ENCODE measurements around the gene TECTB.
A peak's percentile ranks its signal among the peaks of the same experiment; 100 is the strongest.
"Not testable (repeated sequence)": the region's sequence is repeated elsewhere in the genome, so short reads cannot be mapped to it uniquely, and the experiment has no call there.

TECTB gene

DNA sequence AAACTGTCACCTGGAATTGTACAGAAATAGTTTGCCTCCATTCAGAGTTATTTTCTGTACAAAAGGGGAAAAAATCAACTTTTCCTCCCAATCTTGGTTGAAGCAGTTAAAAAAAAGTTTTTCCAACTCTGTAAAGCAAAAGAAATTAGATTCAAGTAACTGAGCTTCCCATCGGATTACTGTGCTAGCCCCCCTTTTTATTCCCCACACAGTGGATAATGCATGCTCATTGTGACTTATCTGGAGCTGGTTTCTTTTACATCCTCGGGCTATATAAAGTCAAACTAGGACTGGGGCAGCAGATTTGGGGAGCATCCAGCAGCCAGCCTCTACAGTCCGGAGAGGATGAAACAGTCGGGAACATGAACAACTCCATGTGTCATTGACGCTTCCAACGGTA is at the start of gene TECTB:
TECTB (plus strand) TSS at position 301 of the 400 bp plus-strand sequence. CDS start 335 bp downstream, outside the sequence.
- DNase-seq (ENCODE audit: low spot score): no peak

DNA sequence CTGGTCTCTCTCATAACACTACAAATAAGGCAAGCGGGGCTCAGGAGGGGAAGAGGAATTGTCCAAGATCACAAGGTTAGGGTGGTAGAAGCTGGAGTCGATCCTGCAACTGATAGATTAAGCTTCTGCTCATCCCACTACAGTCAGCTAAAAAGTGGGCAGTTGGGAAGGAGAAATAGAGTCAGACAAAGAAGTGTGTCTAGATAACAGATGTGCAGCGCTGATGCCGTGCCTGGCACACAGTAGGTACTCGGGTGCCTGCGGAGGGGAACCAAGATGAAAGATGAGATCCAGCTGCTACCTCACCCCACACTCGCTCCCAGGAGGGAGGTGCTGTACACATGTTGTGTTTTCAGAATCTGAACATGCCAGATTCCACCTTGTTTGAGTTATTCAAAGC is 48.1 kb upstream of the TECTB start:
- no peak for DNase-seq (ENCODE audit: low spot score)

DNA sequence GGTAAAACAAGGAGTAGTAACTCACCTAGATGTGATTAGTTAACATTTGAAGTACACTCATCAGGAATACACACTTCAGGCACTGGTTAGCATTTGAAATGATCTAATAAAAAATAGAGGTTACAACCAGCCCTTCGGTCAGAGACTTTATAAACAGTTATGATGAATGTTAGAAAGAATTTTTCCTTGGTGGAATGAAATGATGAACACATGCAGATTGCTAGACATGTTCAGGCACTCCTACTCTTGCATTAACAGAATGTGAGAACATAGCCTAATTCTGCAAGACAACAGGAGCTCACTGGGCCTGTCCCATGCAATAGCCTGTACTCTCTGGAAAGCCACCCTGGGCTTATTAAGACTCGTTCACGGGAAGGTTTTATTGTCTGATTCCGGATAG is 47.3 kb upstream of the TECTB start:
- no peak for DNase-seq (ENCODE audit: low spot score)

DNA sequence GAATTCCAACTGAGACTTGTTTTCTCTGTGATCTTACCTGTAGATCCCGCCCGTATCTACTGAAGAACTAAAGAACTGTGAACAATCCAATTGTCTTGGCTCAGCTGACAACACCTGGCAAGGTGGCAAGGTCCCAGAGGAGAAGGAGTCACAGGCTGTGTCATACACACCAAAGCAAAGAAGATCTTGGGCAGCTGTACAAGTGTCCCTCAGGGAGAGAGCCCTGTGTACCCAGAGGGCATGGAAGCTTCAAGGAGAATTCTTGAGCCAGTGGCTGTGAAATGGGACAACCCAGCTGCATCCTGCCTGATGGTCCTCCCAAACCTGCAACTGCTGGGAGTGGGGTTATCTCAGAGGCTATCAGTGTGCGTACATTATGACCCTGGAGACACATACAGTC is 46.7 kb upstream of the TECTB start:
- no peak for DNase-seq (ENCODE audit: low spot score)

DNA sequence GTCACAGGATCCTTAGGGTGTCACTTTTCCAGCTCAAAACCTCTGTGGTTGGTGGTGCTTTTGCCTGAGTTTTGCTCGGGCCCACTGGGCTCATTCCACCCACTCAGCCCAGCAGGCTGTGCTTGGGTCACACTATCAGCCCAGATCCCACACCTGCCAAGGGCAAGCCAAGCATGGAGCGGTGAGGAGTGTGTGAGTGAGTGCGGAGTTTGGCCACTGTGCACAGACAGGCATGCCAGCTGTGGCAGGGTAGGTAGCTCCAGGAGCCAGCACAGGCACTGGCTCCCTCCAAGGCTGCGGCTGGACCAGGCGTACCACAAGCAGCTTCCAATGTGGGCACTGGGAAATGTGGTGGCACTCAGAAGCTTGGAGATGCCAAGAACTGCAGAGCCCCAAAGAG is 43.9 kb upstream of the TECTB start:
- no peak for DNase-seq (ENCODE audit: low spot score)

DNA sequence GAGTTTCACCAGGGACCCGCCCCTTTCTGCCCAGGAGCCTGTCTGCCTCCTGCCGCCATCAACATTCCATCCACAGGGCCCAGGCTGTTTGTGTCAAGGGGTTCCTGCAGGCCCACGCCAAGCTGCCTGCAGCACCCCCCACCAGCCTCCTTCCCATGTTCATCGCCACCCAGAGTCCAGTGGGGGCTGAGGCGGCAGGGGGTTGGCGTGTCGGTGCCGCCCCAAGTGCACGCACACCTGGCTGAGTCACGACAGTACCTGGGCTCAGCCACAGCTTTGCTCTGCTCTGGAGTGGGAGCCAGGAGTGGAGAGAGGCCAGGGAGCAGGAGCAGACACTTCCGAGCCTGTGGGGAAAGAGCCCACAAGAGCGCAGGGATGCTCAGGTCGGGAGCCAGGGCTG is 42.8 kb upstream of the TECTB start:
- no peak for DNase-seq (ENCODE audit: low spot score)

DNA sequence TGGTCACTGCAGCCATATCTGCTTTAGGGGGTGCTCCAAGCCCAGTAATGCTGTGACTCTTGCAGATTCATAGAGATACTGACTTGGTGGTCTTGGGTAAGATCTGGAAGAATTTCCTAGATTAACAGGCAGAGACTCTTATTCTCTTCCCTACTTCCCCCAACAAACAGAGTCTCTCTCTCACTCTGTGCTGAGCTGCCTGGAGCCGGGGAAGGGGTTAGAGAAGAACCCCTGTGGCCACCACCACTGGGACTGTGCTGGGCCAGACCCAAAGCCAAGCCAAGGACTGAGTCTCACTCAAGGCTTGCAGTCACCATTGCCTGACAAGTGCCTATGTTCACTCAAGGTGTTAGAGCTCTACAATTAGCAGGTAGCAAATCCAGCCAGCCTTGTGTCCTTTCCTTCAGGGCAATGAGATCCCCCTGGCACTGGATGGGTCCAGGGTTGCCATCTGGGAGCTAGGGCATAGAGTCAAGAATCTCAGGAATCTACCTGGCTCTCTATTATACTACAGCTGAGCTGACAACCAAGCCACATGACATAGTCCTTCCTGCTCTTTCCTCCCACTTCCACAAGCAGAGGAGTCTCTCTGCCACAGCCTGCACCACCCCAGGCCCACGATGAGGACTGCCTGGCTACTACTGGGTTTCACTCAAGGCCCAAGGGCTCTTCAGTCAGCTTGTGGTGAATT is 41.4 kb upstream of the TECTB start:
- DNase-seq (ENCODE audit: low spot score): no peak

DNA sequence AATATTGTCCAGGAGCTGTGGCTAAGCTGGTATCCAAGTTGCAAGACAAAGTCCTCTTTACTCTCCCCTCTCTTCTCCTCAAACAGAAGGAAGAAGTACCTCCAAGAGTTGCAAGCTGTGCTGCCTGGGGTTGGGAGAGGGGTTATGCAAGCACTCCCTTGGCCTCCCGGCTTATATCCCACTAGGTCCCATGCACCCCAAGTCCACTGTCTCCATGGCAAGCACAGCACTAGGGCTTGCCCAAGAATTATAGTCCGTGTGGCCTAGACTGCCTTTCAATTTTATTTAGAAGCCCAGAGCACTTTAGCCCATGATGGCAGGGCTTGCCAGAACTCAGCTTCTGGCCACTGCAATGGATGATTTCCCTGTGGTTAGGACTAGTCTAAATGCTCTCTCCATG is 40.4 kb upstream of the TECTB start:
- no peak for DNase-seq (ENCODE audit: low spot score)

DNA sequence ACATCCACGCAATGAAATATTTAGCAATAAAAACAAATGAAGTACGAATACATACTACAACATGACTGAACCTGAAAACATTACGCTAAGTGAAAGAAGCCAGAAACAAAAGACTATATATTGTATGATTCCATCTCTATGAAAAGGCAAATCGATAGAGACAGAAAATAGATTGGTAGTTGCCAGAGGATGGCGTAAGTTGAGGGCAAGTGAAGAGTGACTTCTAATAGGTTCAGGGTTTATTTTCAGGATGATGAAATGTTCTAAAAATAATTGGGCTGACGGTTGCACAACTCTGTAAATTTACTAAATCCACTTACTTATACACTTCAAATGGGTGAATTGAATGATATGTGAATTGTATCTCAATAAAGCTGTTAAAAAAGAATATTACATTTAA is 39.5 kb upstream of the TECTB start:
- DNase-seq (ENCODE audit: low spot score): no peak

DNA sequence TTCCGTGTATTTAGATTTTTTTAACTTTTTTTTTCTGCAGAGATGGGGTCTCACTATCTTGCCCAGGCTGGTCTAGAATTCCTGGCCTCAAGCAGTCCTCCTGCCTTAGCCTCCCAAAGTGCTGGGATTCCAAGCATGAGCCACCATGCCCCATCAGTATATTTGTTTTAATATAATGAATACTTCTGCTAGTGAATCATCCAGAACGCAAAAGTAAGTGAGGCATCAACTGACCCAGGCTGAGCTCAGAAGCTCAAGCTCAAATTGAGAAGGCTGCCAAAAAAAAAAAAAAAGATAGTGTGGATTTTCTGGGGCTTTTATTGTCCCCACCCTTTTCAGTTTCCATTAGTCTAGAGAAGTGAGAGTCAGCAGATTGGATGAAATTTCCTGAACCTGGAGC is 39.0 kb upstream of the TECTB start:
- no peak for DNase-seq (ENCODE audit: low spot score)

DNA sequence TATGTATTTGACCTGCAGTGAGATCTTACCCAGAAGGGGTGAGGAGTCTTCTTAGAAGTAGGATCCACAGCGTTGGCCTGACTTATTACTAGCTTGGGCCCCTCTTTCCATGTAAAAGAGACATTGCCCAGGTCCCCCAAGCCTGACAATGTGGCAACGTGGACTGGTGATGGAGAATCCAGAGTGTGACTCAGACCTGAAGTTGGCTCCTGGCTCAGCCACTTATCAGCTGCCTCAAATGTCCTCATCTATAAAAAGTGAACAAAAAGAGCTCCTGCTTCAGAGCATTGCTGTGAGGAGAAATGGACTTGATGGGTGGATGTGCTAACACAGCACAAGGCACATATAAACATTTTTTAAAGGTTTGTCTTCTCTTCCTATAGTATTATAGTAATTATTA is 35.4 kb upstream of the TECTB start:
- DNase-seq (ENCODE audit: low spot score): no peak

DNA sequence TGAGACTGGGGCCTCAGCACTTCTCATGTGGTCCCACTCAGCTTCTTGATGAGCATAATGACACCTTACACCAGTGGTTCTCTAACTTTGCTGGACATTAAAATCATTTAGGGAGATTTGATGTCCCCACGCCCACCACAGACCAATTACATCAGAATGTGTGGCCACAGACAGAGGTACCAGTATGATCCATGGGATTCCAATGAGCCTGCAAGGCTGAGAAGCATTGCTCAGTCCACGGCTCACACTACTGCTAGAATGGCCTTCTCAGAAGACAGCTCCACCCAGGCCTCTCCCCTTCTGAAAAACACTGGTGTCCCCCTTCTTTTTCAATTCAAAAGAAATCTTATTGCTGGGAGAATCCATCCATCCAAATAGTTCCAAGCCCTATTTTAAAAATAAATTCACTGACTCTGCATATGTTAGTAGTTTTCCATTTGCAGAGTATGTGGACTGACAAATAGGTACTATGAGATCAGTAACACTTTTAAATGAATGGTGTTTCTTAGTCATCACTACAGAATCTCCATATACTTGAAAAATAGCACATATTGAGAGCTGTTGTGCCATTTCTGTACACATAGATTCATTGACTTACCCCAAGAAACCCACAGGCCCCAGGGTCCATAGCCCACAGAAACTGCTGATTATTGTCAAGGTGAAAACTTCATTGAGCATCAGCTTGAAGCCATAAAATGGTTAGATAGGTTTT is 34.5 kb upstream of the TECTB start:
- no peak for DNase-seq (ENCODE audit: low spot score)

DNA sequence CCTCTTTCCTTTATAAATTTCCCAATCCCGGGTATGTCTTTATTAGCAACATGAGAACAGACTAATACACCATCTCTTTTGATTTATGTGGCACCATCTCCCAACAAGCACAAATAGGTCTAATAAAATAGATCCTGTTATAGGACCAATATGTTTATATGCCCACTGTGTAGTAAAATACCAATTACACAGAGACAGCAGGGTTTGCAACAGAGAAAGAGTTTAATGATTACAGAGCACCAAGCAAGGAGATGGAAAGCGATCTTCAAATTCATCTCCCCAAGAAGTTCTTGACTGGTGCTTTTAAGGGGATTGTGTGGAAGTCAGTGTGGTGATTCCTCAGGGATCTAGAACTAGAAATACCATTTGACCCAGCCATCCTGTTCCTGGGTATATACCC is 33.5 kb upstream of the TECTB start:
- DNase-seq (ENCODE audit: low spot score): no peak

DNA sequence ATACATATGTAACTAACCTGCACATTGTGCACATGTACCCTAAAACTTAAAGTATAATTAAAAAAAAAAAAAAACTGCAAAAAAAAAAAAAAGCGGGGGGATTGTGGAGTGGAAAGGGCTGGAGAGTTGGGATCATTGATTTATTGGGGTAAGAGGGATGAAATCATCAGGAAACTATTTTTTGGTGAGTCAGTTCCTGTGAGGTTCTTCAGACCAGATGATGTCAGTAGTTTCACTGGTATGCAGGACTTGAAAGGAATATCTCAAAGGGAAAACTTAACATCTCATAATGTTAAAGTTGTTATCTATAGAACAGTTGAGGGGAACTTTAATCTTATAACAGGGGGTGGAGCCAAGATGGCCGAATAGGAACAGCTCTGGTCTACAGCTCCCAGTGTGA is 32.6 kb upstream of the TECTB start:
- DNase-seq (ENCODE audit: low spot score): peak; percentile 12

DNA sequence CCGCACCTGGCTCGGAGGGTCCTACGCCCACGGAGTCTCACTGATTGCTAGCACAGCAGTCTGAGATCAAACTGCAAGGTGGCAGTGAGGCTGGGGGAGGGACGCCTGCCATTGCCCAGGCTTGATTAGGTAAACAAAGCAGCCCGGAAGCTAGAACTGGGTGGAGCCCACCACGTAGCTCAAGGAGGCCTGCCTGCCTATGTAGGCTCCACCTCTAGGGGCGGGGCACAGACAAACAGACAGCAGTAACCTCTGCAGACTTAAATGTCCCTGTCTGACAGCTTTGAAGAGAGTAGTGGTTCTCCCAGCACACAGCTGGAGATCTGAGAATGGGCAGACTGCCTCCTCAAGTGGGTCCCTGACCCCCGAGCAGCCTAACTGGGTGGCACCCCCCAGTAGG is 32.0 kb upstream of the TECTB start:
- not testable (repeated sequence) for DNase-seq (ENCODE audit: low spot score)

DNA sequence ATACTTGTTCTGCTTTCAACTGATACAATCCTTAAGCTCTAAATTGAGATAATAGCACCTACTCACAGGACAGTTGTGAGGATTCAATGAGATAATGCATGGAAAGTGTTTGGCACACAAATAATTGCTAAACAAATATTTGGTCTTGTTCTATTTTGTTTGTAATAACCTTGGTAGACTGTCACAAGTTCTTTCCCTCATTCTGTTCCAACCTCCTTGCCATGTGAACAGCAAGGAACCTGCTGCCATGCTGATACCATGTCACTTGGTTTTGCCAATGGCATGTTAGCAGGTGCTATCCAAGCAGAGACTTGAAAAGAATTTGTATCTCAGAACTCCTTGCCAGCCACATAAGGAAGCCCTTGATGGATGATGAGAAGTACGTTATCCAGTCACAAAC is 24.8 kb upstream of the TECTB start:
- DNase-seq (ENCODE audit: low spot score): no peak

DNA sequence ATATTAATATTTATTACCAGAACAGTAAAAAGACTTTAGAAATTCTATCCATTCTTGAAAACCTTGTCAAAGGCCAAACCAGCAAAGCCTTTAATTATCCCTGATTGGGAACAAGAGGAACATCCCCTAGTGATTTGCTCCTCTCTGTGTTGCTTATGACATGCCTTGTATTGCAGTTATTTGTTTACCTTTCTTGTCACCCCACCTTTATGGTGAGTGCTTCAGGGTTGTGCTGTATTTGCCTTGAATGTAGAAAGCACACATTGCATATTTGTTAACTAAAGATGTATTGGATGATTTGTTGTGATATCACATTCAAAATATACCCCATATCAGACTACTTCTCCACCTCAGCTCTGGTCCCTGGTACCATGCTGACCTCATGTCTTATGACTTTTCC is 23.5 kb upstream of the TECTB start:
- DNase-seq (ENCODE audit: low spot score): no peak

DNA sequence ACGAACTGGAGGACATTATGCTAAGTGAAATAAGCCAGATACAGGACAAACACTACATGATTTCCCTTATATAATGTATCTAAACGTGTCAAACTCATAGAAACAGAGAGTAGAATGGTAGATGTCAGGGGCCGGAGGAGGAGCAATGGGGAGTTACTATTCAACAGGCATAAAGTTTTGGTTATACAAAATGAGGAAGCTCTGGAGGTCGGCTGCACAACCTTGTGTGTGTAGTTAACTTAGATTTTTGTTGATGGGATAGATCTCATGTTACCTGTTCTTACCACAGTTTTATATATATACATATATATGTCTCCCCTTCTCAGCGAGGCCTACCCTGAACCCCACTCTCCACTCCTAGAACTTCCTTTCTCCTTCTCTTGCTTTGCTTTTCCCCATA is 22.4 kb upstream of the TECTB start:
- DNase-seq (ENCODE audit: low spot score): no peak

DNA sequence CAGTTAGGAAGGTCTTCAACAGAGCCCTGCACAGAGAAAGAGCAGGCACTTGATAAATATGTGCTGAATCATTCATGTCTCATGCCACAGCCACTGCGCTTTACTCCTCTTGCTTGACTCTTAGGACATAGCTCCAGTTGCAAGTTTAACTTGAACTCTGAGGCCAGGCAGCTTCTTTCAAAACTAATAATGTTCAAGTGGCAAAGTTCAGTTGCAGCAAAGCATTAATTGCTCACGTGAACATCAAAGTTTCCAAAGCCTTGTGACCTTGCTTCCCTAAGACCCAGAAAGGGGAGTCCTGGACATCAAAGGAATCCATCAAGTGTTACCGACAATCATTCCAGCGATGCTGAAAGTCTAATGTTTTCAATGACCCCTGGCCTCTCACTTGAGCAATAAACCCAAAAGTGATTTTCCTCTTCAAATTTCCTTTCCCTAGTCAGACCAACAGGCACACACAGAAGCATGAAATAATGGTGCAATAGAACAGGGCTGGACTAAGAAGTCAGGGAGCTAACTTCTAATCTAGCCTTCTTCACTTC is 21.8 kb upstream of the TECTB start:
- peak; percentile 2 for DNase-seq (ENCODE audit: low spot score)

DNA sequence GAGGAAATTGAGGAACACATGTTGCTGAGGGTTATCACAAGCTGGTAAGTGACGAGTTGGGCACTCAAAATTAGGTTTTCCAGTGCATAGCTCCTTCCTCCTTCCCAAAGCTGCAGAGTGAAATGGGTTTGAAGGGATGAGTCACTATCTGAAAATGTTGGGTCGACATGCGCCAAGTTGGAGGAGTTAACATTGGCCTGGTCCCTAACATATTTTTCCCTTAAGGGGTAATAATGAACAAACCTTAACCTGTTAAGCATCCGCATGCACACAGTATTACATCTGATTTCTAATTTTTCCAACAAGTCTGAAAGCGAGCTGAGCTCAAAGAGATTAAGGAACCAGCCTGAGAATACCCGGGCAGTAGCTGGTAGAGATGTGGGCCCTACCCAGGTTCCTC is 20.7 kb upstream of the TECTB start:
- no peak for DNase-seq (ENCODE audit: low spot score)

DNA sequence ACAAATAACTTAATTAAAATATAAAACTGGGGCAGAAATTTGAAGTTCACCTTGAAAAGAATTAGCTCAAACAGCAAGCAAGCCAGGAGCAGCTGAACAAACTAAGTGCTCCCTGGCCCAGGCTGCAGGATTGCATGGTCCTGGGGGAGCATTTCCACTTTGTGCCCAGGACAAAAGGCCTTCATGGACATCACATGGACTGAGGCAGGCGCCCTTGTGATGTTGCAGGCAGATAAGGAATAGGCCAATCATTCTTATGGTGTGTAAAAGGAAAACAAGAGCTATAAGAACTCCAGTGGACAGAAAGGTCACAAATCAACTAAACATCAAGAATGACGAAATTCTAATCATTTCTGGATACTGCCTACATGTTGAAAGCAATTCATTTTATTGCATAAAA is 17.5 kb upstream of the TECTB start:
- DNase-seq (ENCODE audit: low spot score): no peak

DNA sequence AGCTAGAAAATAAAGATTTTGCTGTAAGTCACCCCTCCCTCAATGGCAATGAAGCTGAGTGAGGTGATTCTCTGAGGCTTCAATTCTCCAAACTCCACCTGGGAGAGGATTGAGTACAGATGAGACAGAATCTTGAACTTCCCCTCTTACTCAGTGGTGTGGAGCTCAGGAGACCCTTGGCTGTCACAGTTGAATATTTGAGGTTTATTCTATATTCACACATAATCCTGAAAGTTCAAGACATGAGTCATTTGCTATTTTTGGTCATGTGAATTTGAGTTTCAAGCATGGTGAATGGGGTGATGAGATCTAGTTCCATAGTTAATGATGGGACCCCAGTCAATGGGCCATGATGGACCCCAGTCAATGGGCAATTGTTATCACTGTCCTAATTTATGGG is 13.9 kb upstream of the TECTB start:
- no peak for DNase-seq (ENCODE audit: low spot score)

DNA sequence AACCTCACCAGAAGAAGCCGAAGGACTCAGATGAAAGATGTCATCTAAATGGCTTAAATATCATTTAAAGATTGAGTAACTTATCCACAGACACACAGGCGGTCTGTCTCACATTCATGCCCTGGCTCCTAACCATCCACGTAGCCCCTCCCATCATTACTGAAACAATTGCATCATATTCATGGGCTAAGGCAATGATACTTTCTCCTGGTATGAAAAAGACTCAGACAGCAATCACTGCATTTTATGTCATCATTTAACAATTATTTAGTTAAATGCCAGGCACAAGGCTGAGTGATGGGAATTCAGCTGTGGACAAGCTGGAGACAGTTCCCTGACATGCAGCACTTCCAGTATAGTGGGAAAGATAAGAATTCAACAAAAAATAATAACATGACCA is 11.2 kb upstream of the TECTB start:
- no peak for DNase-seq (ENCODE audit: low spot score)

DNA sequence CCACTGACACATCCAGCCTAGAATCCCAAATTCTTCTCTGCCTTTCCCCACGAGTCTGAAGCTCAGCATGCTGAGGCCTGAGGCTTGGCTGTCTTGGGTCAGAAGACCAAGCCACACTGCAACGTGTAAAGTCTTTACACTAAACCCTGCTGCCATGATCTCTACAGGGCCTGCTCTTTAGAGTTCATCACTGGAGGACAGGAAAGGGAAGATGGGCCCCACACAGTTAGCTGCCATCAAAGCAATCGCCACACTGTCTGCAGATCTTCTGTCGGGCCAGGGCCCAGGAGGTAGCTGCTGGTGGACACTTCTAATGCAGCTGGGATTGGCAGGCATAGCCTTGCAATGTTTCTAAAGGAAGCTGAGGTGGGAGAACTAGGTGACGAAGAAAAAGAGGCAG is 8.4 kb upstream of the TECTB start:
- DNase-seq (ENCODE audit: low spot score): no peak
